ENCODE results near the gene CUX1. TPM values are rescaled to one million over a fixed set of nuclear protein-coding genes. Genes with fewer than 3 reads are reported as not detected.

The CUX1 gene
- total and polyA plus RNA-seq, 10 of the 15 experiments (the other 5 are each of a cell fraction or from before 2014, with no cell fraction given) = 6.1 to 48.6 (median 25.9) TPM

DNA sequence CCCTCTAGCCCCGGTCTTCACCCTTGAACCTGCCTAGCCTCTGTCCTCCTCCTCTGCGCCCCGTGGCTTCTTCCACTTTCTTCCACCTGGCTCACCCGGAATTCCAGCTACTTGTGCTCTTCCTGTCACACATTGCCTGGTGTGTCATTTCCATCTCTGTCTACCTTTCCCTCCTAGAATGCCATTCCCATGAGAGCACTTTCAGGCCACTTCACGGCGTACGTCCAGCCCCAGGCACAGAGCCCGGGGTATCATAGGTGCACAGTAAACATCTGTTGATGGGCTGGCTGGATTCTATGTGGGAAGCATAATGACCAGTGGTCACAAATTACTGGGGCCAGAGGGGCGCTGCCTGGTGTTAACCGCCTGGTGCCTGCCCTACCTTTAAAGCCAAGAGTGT is 161.3 kb downstream of the CUX1 start (continued):
- no peak for TF ChIP-seq CBX5 (IDR thresholded peaks at IDR 0.05; ENCODE audit: low read depth)
- no peak for TF ChIP-seq MEF2A (IDR thresholded peaks at IDR 0.05; ENCODE audit: insufficient read depth, low read depth, low read length)
- TF ChIP-seq PAX8 (IDR thresholded peaks at IDR 0.05) = no peak
- no peak for TF ChIP-seq ZSCAN29 (IDR thresholded peaks at IDR 0.05)

DNA sequence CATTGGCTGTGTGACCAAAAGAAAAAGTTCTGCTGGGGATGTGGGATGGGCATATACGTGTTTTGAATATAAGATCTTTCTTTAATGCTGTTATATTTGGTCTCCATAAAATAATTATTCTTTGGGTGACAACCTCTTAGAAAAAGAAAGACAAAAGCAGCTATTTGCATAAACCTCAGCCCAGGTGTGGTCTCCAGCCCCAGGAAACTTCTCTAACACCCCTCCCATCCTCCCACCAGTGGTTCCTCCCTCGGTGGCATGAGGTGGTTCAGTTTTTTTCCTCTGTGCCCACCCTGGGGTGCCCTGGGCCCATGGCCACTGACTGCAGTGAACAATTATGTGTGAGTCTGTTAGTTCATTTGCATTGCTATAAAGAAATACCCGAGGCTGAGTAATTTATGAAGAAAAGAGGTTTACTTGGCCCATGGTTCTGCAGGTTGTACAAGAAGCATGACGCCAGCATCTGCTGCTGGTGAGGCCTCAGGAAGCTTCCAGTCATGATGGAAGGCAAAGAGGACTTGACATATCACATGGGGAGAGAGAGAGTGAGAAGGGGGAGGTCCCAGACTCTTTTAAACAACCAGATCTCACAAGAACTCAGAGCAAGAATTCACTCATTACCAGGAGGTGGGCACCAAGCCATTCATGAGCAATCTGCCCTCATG is 165.9 kb downstream of the CUX1 start:
- no peak overlapping the region for H3K9ac ChIP-seq (ENCODE audit: control insufficient read depth, insufficient read depth, low read length)
- peaks cover 15% of the 10 kb centered on the region for H3K79me2 ChIP-seq (ENCODE audit: control insufficient read depth, insufficient read depth, low read length)
- no peaks in the 10 kb centered on the region for H4K20me1 ChIP-seq (ENCODE audit: control insufficient read depth, insufficient read depth)
- no peak overlapping the region for H3K4me3 ChIP-seq
- no peaks in the 10 kb centered on the region; a peak in 1 of 4 replicates for H3K27me3 ChIP-seq (replicated peaks in 1 of 2; ENCODE audit: control insufficient read depth in 2 of 2, insufficient read depth in 2 of 2, low read length in 1 of 2)
- FAIRE-seq (no peak), ATAC-seq (no peak), DNase-seq (ENCODE audit: low read depth, low spot score) (no peak)
- peak overlapping the region; percentile 32 for H3K4me2 ChIP-seq (ENCODE audit: control insufficient read depth, insufficient read depth)
- H3K36me3 ChIP-seq (ENCODE audit: control insufficient read depth in 2 of 2, insufficient read depth in 2 of 2, low read length in 1 of 2) = peaks cover 2 to 3% of the 10 kb centered on the region in 2 experiments; a peak in 3 of 4 replicates
- H3K4me1 ChIP-seq (ENCODE audit: control insufficient read depth, insufficient read depth, low read length) = peaks cover 59% of the 10 kb centered on the region
- in situ Hi-C loops (cut with MboI) (no loop called here), intact Hi-C loops (cut with micrococcal nuclease; ENCODE audit: unreplicated experiment) (no loop called here)
- peak overlapping the region; percentile 89 for H3K27ac ChIP-seq (ENCODE audit: control insufficient read depth, insufficient read depth)
- no peak overlapping the region for H2AFZ ChIP-seq (ENCODE audit: control insufficient read depth, low read depth, low read length)
- ChIA-PET RAD21 (ENCODE audit: unreplicated experiment) (no interaction called here), SMC1A (ENCODE audit: uncharacterized antibody, unreplicated experiment) (interaction anchor here (3.4 to 4.0 kb wide), 2 partner anchors 7 to 42 kb away, joined by 21 to 29 read pairs; no protein-coding TSS in a partner anchor), CTCF (interaction anchor here (0.7 kb wide), 1 partner anchor 325 kb away, joined by 3 read pairs; no protein-coding TSS in a partner anchor), POLR2A (no interaction called here)
- 37% methylated on average over 4 of the region's 4 CpGs for WGBS (ENCODE audit: insufficient coverage, insufficient replicate concordance, low lambda C conversion rate, missing lambda C conversion rate)
- no TSS peak for BruUV-seq (replicated peaks)
- TF ChIP-seq POU2F2 (IDR thresholded peaks at IDR 0.05; ENCODE audit: borderline replicate concordance, low read depth, low read length) = 0 out of 3 replicates have a peak, but pooled peaks have one; percentile 11
- peak; percentile 93; the same call in 1 of the 2 replicates for TF ChIP-seq CBX5 (IDR thresholded peaks at IDR 0.05; ENCODE audit: low read depth)
- 0 out of 2 replicates have a peak, but pooled peaks have one; percentile 16 for TF ChIP-seq ATF7 (IDR thresholded peaks at IDR 0.05; ENCODE audit: low read depth)
- TF ChIP-seq, protein P1, sequence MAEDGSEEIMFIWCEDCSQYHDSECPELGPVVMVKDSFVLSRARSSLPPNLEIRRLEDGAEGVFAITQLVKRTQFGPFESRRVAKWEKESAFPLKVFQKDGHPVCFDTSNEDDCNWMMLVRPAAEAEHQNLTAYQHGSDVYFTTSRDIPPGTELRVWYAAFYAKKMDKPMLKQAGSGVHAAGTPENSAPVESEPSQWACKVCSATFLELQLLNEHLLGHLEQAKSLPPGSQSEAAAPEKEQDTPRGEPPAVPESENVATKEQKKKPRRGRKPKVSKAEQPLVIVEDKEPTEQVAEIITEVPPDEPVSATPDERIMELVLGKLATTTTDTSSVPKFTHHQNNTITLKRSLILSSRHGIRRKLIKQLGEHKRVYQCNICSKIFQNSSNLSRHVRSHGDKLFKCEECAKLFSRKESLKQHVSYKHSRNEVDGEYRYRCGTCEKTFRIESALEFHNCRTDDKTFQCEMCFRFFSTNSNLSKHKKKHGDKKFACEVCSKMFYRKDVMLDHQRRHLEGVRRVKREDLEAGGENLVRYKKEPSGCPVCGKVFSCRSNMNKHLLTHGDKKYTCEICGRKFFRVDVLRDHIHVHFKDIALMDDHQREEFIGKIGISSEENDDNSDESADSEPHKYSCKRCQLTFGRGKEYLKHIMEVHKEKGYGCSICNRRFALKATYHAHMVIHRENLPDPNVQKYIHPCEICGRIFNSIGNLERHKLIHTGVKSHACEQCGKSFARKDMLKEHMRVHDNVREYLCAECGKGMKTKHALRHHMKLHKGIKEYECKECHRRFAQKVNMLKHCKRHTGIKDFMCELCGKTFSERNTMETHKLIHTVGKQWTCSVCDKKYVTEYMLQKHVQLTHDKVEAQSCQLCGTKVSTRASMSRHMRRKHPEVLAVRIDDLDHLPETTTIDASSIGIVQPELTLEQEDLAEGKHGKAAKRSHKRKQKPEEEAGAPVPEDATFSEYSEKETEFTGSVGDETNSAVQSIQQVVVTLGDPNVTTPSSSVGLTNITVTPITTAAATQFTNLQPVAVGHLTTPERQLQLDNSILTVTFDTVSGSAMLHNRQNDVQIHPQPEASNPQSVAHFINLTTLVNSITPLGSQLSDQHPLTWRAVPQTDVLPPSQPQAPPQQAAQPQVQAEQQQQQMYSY (CRISPR knock-in tag; IDR thresholded peaks at IDR 0.05) = no peak
- H3K9me3 ChIP-seq (replicated peaks; ENCODE audit: control insufficient read depth, insufficient read depth, low read length) = peaks cover 11% of the 10 kb centered on the region; the same call in 2 of the 3 replicates
